Testis (tissue), 3 donors: Measurements from ENCODE around the gene RANBP17. TPM values are rescaled to one million over a fixed set of nuclear protein-coding genes. Genes with fewer than 3 reads are reported as not detected.

ENCODE experiments used
- DNase-seq: peaks from one replicate; pipeline ENCODE4 v3.0.0-alpha.2; 2019
- H3K27ac ChIP-seq, 2 donors: fragments of 200-600 bp; sonication (generic); one replicate each; pipeline ENCODE4 v1.5.1; 2019
- H3K27me3 ChIP-seq: fragments of 200-600 bp; sonication (generic); one replicate; pipeline ENCODE4 v1.5.1; 2019
- H3K36me3 ChIP-seq: fragments of 200-600 bp; sonication (generic); one replicate; pipeline ENCODE4 v1.5.1; 2017; ENCODE audit warnings: low read depth; ENCODE audit errors: missing control alignments
- H3K4me1 ChIP-seq: fragments of 200-600 bp; sonication (generic); one replicate; pipeline ENCODE4 v1.5.1; 2019
- H3K4me3 ChIP-seq, 2 donors: fragments of 200-600 bp; sonication (generic); one replicate each; pipeline ENCODE4 v1.5.1; 2017 to 2019
- H3K9me3 ChIP-seq: fragments of 200-600 bp; sonication (generic); one replicate; pipeline ENCODE4 v1.5.1; 2017
- POLR2A ChIP-seq: fragments of 450-650 bp; IDR thresholded peaks from one replicate; pipeline ENCODE4 v1.6.1; 2017; ENCODE audit warnings: antibody characterized with exemption, mild to moderate bottlenecking, moderate library complexity
- WGBS, 2 donors: methylation state at CpG; one replicate each; pipeline ENCODE4 v1.1.5; 2018; 5-methylcytosine and 5-hydroxymethylcytosine counted together
- intact Hi-C: fragments of 100-400 bp; cut with DNase I; formaldehyde crosslinking; loops from one replicate; pipeline ENCODE4 v1.15.1; 2023; ENCODE audit warnings: low total_unique reads
- polyA plus RNA-seq: library from polyadenylated mRNA; stranded (reverse); fragments of 350-450 nt; fragmentation: Illumina TruSeq; extraction: RNeasy Lipid Tissue Mini Kit (QIAGEN cat#74804); gene quantifications from one replicate; pipeline ENCODE4 v1.2.3, GENCODE V29; 2014; ENCODE audit warnings: low read depth, low replicate concordance; ENCODE audit not compliant: insufficient read depth
- total RNA-seq, 2 donors: library from RNA; depleted of rRNA; stranded (reverse); fragments of >200 nt; gene quantifications; one replicate each; pipeline ENCODE4 v1.2.3, GENCODE V29; 2016
- TF ChIP-seq, protein P1 (sequence below), 3 experiments: fragments of 450-650 bp in 2 of 3; fragments of 200-600 bp in 1 of 3; sonication (generic) in 1 of 3; IDR thresholded peaks; one replicate each; pipeline ENCODE4 v1.5.1; 2016 to 2019; ENCODE audit warnings: antibody characterized with exemption in 3 of 3, mild to moderate bottlenecking in 2 of 3, moderate library complexity in 1 of 3

RANBP17 gene
- total and polyA plus RNA-seq, 3 donors from 2014 or later, result 34.1 to 63.9 (median 58.2) TPM

DNA sequence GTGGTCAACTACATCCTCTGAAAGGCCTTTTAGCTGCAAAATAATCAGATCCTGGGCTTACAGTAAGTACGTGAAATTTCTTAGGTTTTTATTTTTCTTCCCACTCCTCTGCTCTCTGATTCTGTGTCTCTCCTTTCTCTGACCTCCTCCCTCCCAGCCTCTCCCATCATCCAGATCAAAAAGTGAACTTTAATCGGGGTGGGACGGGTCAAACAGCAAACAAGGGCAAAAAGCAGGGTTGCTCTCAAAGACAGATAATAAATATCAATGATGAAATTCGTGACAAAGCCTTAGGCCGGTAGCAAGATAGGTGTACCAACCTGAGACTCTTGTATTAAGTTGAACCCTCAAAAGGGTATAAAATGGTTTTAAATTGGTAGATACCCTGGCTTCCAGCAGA is 76.1 kb downstream of the RANBP17 start:
- Histone ChIP-seq H3K9me3 (no peaks in the 10 kb centered on the region), H3K36me3 (no peaks in the 10 kb centered on the region), H3K27ac (no peak overlapping the region), H3K4me3 (no peak overlapping the region), H3K4me1 (no peaks in the 10 kb centered on the region), H3K27me3 (no peaks in the 10 kb centered on the region)
- no peak for DNase-seq
- WGBS, 2 donors, result 87 to 89% methylated on average over 5 of the region's 5 CpGs
- TF ChIP-seq, protein P1, sequence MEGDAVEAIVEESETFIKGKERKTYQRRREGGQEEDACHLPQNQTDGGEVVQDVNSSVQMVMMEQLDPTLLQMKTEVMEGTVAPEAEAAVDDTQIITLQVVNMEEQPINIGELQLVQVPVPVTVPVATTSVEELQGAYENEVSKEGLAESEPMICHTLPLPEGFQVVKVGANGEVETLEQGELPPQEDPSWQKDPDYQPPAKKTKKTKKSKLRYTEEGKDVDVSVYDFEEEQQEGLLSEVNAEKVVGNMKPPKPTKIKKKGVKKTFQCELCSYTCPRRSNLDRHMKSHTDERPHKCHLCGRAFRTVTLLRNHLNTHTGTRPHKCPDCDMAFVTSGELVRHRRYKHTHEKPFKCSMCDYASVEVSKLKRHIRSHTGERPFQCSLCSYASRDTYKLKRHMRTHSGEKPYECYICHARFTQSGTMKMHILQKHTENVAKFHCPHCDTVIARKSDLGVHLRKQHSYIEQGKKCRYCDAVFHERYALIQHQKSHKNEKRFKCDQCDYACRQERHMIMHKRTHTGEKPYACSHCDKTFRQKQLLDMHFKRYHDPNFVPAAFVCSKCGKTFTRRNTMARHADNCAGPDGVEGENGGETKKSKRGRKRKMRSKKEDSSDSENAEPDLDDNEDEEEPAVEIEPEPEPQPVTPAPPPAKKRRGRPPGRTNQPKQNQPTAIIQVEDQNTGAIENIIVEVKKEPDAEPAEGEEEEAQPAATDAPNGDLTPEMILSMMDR (IDR thresholded peaks at IDR 0.05), result no peak
- TF ChIP-seq POLR2A, result no peak
- intact Hi-C loops, result no loop called here

DNA sequence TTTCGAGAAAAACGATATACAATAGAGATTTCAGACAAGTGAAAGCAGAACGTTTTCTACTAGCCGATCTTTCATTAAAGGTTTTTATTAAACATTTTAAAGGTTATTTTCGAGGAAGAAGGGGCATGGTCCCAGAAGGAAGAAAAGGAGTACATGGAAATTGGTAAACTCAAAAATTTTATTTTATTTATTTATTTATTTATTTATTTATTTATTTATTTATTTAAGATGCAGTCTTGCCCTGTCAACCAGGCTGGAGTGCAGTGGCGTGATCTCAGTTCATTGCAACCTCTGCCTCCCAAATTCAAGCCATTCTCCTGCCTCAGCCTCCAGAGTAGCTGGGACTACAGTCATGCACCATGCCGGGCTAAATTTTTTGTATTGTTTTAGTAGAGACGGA is 77.4 kb downstream of the RANBP17 start:
- Histone ChIP-seq H3K36me3 (no peaks in the 10 kb centered on the region), H3K4me1 (no peaks in the 10 kb centered on the region), H3K27me3 (no peaks in the 10 kb centered on the region), H3K27ac (no peak overlapping the region), H3K9me3 (no peaks in the 10 kb centered on the region), H3K4me3 (no peak overlapping the region)
- 86 to 95% methylated on average over 8 of the region's 8 CpGs for WGBS, 2 donors
- TF ChIP-seq, protein P1 (IDR thresholded peaks at IDR 0.05), result no peak
- TF ChIP-seq POLR2A, result no peak
- intact Hi-C loops, result no loop called here
- DNase-seq, result no peak

DNA sequence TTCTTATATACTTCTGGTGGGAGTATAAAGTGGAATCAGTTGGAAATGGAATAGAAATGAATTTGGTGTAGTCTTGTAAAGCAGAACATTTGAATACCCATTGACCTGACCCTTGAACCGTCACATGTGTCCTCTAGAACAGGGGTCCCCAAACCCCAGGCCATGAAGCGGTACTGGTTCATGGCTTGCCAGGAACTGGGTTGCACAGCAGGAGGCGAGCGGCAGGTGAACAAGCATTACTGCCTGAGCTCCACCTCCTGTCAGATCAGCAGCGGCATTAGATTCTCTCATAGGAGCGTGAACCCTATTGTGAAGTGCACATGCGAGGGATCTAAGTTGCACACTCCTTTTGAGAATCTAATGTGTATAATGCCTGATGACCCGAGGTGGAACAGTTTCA is 80.0 kb downstream of the RANBP17 start:
- DNase-seq, result no peak
- H3K9me3 ChIP-seq, result no peaks in the 10 kb centered on the region
- intact Hi-C loops, result no loop called here
- H3K36me3 ChIP-seq, result no peaks in the 10 kb centered on the region
- H3K27ac ChIP-seq, result no peak overlapping the region
- no peaks in the 10 kb centered on the region for H3K27me3 ChIP-seq
- TF ChIP-seq, protein P1 (IDR thresholded peaks at IDR 0.05), result no peak
- no peak for TF ChIP-seq POLR2A
- no peaks in the 10 kb centered on the region for H3K4me1 ChIP-seq
- H3K4me3 ChIP-seq, result no peak overlapping the region
- 97 to 98% methylated on average over 8 of the region's 8 CpGs for WGBS, 2 donors

DNA sequence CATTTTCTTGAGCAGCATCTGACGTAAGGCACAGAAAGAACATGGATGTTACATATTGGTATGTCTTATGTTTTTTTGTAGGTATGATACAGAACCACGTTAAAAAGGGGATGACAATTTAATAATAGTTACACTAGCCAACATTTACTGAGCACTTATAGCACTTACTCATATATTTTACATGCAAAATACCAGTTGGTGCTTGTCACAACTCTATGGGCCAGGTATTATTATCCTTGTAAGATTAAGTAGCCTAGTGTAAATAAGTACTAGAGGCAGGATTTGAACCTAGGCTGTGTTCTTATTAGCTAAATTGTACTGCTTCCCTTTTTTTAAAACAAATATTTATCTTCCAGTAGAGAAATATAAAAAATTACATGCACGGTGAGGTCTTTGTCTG is 83.5 kb downstream of the RANBP17 start:
- intact Hi-C loops, result no loop called here
- 73 to 79% methylated on average over 3 of the region's 3 CpGs for WGBS, 2 donors
- H3K9me3 ChIP-seq, result no peaks in the 10 kb centered on the region
- H3K27ac ChIP-seq, result no peak overlapping the region
- TF ChIP-seq POLR2A, result no peak
- TF ChIP-seq, protein P1 (IDR thresholded peaks at IDR 0.05), result no peak
- no peak for DNase-seq
- no peaks in the 10 kb centered on the region for H3K36me3 ChIP-seq
- no peaks in the 10 kb centered on the region for H3K4me1 ChIP-seq
- H3K4me3 ChIP-seq, result no peak overlapping the region
- no peaks in the 10 kb centered on the region for H3K27me3 ChIP-seq

DNA sequence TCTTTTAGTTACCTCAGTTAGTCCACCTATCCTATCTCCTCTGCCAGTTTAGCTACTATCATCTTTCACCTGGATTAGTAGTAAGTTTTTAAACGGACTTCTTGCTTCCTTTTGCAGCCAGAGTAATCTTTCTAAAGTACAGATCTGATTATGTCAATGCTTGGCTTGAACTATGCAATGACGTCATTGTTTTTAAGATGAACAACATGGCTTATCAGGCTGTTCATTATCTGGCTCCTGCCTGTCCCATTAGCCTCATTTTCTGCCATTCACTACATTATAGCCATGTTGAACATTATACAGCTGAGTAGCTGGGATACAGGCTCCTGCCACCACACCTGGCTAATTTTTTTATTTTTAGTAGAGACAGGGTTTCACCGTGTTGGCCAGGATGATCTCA is 98.7 kb downstream of the RANBP17 start:
- DNase-seq, result no peak
- no peaks in the 10 kb centered on the region for H3K27me3 ChIP-seq
- TF ChIP-seq, protein P1 (IDR thresholded peaks at IDR 0.05), result no peak
- TF ChIP-seq POLR2A, result no peak
- no peaks in the 10 kb centered on the region for H3K4me1 ChIP-seq
- no peak overlapping the region for H3K4me3 ChIP-seq
- intact Hi-C loops, result no loop called here
- no peaks in the 10 kb centered on the region for H3K36me3 ChIP-seq
- WGBS, 2 donors, result 62 to 80% methylated on average over 3 of the region's 3 CpGs
- H3K27ac ChIP-seq, result no peak overlapping the region
- no peaks in the 10 kb centered on the region for H3K9me3 ChIP-seq
